HG03103 (cell line): ENCODE results near the gene LCE2C.

Source experiments
- ATAC-seq: cut with Tn5 transposase; IDR thresholded peaks from one replicate; pipeline ENCODE4 v1.9.1; 2021; ENCODE audit warnings: low read depth; ENCODE audit not compliant: unreplicated experiment

LCE2C gene

GRCh38 chr1:152718238-152718637 is 43.2 kb downstream of the LCE2C start:
- ATAC-seq: no peak

GRCh38 chr1:152725261-152725660 is 50.2 kb downstream of the LCE2C start:
- ATAC-seq: no peak
